Measurements from ENCODE around the gene FAS.

GRCh38 chr10:89047397-89047796 lies 56.8 kb downstream of the FAS start:
- no peak for TF ChIP-seq CTCF (IDR thresholded peaks at IDR 0.05 in 2 of 3, conservative IDR thresholded peaks at IDR 0.05 in 1 of 3; ENCODE audit: borderline replicate concordance in 1 of 3, insufficient read depth in 1 of 3, low read depth in 2 of 3, low read length in 2 of 3)
- no peak for TF ChIP-seq CEBPB (IDR thresholded peaks at IDR 0.05; ENCODE audit: low read depth)
- TF ChIP-seq POLR2A (IDR thresholded peaks at IDR 0.05; ENCODE audit: borderline replicate concordance, extremely low read depth, insufficient read depth, insufficient read length): no peak
- no peak for TF ChIP-seq EZH2 (IDR thresholded peaks at IDR 0.05)
- TF ChIP-seq ZBTB33 (IDR thresholded peaks at IDR 0.05; ENCODE audit: extremely low read depth, insufficient replicate concordance, low read length): no peak
- no peak for TF ChIP-seq TCF7L2 (IDR thresholded peaks at IDR 0.05; ENCODE audit: borderline replicate concordance, extremely low read depth, insufficient read depth, insufficient read length)
- no peak for TF ChIP-seq ATF3 (IDR thresholded peaks at IDR 0.05)
- TF ChIP-seq EGR1 (IDR thresholded peaks at IDR 0.05; ENCODE audit: low read depth): no peak
- TF ChIP-seq POLR2AphosphoS5 (IDR thresholded peaks at IDR 0.05; ENCODE audit: low read depth, low read length): no peak
- TF ChIP-seq RAD21 (IDR thresholded peaks at IDR 0.05; ENCODE audit: low read depth): no peak
- TF ChIP-seq EZH2phosphoT487 (IDR thresholded peaks at IDR 0.05; ENCODE audit: borderline replicate concordance): no peak
- TF ChIP-seq SRF (IDR thresholded peaks at IDR 0.05; ENCODE audit: low read depth): no peak
- no peak for TF ChIP-seq ELF1 (IDR thresholded peaks at IDR 0.05; ENCODE audit: borderline replicate concordance, low read depth)
- no peak for TF ChIP-seq SP1 (IDR thresholded peaks at IDR 0.05; ENCODE audit: low read depth)

Data from HCT116 (cell line).